Progenitor cell of endocrine pancreas (in vitro differentiated cells): ENCODE measurements around the gene DPYSL5. TPM values are rescaled to one million over a fixed set of nuclear protein-coding genes. Genes with fewer than 3 reads are reported as not detected.
A peak's percentile ranks its signal among the peaks of the same experiment; 100 is the strongest.
"Not testable (repeated sequence)": the region's sequence is repeated elsewhere in the genome, so short reads cannot be mapped to it uniquely, and the experiment has no call there.

Experiments used
- DNase-seq: peaks from one replicate; pipeline ENCODE4 v3.0.0; 2021; ENCODE audit warnings: low spot score; ENCODE audit not compliant: unreplicated experiment
- H3K27ac Mint-ChIP-seq: 2 replicates; pipeline ENCODE4 v1.8.0; 2021; ENCODE audit warnings: mild to moderate bottlenecking, moderate library complexity, mixed read lengths
- H3K27me3 Mint-ChIP-seq: 2 replicates; pipeline ENCODE4 v1.8.0; 2021; ENCODE audit warnings: mixed read lengths
- H3K36me3 Mint-ChIP-seq: 2 replicates; pipeline ENCODE4 v1.8.0; 2022; ENCODE audit warnings: mixed read lengths; ENCODE audit not compliant: insufficient read depth
- H3K4me1 Mint-ChIP-seq: 2 replicates; pipeline ENCODE4 v1.8.0; 2021; ENCODE audit warnings: low read depth, mixed read lengths
- H3K4me3 Mint-ChIP-seq: 2 replicates; pipeline ENCODE4 v1.8.0; 2021; ENCODE audit warnings: low read depth, mild to moderate bottlenecking, moderate library complexity, mixed read lengths
- H3K9me3 Mint-ChIP-seq: 2 replicates; pipeline ENCODE4 v1.8.0; 2021; ENCODE audit warnings: low read depth, mixed read lengths
- total RNA-seq: library from RNA; stranded (reverse); gene quantifications from 2 replicates; pipeline ENCODE4 v1.2.1, GENCODE V29; 2021
- TF ChIP-seq, protein P1 (sequence below): fragments of 200-600 bp; sonication (generic); IDR thresholded peaks from one replicate; pipeline ENCODE4 v1.5.0; 2021; ENCODE audit warnings: antibody characterized with exemption, mild to moderate bottlenecking; ENCODE audit not compliant: unreplicated experiment

DPYSL5 gene
- total RNA-seq, 1 donor from 2014 or later, result 75.0 TPM

DNA sequence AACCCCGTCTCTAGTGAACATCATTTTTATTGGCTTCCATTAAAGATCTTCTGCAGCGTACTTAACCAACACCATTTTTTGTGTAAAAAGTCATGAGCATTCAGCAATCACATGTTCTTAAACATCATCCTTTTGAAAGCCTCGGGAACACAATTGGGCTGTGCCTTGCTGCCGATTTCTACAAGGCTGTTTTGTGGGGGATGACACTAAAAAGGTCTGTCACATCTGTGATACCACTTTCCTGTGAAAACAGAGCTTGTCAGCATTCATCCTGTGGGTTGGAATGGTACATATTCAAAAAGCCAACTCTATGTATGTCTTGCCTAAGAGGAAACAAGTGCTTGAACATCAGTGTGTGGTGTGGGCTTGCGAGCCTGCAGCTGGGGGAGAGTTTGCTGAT is 73.4 kb downstream of the DPYSL5 start:
- H3K9me3 Mint-ChIP-seq, result no peaks in the 10 kb centered on the region
- DNase-seq, result no peak
- no peaks in the 10 kb centered on the region for H3K27me3 Mint-ChIP-seq
- no peak overlapping the region for H3K27ac Mint-ChIP-seq
- H3K36me3 Mint-ChIP-seq, result peaks cover 1% of the 10 kb centered on the region
- H3K4me3 Mint-ChIP-seq, result no peak overlapping the region
- TF ChIP-seq, protein P1, sequence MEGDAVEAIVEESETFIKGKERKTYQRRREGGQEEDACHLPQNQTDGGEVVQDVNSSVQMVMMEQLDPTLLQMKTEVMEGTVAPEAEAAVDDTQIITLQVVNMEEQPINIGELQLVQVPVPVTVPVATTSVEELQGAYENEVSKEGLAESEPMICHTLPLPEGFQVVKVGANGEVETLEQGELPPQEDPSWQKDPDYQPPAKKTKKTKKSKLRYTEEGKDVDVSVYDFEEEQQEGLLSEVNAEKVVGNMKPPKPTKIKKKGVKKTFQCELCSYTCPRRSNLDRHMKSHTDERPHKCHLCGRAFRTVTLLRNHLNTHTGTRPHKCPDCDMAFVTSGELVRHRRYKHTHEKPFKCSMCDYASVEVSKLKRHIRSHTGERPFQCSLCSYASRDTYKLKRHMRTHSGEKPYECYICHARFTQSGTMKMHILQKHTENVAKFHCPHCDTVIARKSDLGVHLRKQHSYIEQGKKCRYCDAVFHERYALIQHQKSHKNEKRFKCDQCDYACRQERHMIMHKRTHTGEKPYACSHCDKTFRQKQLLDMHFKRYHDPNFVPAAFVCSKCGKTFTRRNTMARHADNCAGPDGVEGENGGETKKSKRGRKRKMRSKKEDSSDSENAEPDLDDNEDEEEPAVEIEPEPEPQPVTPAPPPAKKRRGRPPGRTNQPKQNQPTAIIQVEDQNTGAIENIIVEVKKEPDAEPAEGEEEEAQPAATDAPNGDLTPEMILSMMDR, result no peak
- peaks cover 12% of the 10 kb centered on the region for H3K4me1 Mint-ChIP-seq

DNA sequence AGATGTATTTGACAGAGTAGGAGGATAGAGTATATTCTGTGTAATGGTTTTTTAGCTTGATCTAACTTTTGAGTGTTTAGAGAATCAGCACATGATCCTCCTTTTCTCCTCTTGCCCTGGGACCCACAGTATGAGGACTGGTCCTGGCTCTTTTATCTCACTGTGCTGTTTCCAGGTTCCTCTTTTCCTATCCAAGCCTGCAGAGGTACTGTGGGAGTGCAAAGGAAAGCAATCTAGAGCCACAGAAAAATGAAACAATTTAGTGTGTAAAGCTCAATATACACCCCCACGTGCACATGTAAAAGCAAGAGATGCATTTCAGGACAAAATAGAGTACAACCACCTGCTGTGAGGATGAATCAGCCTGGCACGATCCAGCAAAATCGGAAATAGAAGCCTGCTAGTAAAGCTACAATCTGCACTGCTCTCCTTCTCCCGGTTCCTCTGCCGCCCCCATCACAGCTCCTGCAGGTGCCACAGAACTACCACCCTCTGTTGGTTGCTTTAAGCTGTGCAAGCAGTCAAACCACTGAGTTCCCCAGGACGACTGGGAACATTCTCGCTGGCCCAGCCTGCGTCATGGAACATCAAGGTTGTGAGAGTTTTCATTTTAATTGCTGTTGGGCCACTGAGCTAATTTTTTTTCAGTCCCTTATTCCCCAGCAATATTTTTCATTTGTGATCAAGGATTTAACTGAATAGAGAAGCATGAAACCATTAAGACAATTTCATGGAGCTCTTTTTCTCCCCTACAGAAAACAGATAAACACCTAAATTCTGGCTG is 74.7 kb downstream of the DPYSL5 start:
- peaks cover 1% of the 10 kb centered on the region for H3K36me3 Mint-ChIP-seq

DNA sequence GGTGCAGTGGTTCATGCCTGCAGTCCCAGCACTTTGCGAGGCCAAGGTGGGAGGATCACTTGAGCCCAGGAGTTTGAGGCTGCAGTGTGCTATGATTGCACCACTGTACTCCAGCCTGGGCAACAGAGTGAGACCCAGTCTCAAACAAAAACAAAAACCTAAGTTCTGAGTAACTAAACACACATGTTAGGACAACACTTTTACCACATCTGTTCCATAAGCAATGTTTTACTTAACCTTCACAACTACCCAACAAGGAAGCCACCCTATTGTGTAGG is 75.2 kb downstream of the DPYSL5 start:
- not testable (repeated sequence) for H3K27me3 Mint-ChIP-seq, H3K4me3 Mint-ChIP-seq, H3K36me3 Mint-ChIP-seq, H3K9me3 Mint-ChIP-seq, DNase-seq
- Mint-ChIP-seq H3K4me1 (peaks cover 12% of the 10 kb centered on the region), H3K27ac (peak overlapping the region; percentile 76)

More for the DNA sequence above, 74.7 kb downstream of the DPYSL5 start:
- TF ChIP-seq, protein P1, result peak; percentile 69
- peak; percentile 25 for DNase-seq
- no peaks in the 10 kb centered on the region for H3K27me3 Mint-ChIP-seq
- H3K4me1 Mint-ChIP-seq, result peaks cover 12% of the 10 kb centered on the region
- no peaks in the 10 kb centered on the region for H3K9me3 Mint-ChIP-seq
- H3K4me3 Mint-ChIP-seq, result no peak overlapping the region
- H3K27ac Mint-ChIP-seq, result peak overlapping the region; percentile 76

DNA sequence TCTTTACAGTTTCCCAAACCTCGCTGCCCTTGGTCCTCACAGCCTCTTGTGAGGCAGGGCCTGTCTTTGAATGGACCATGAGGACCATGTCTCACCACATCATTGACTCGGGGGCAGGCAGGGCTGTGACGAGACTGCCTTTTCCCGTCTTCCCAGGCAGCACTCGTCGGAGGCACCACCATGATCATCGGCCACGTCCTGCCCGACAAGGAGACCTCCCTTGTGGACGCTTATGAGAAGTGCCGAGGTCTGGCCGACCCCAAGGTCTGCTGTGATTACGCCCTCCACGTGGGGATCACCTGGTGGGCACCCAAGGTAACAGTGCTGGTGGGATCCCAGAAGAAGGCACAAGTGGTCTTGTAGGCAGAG is 76.8 kb downstream of the DPYSL5 start:
- peaks cover 5% of the 10 kb centered on the region for H3K36me3 Mint-ChIP-seq
- H3K4me3 Mint-ChIP-seq, result no peak overlapping the region
- no peaks in the 10 kb centered on the region for H3K27me3 Mint-ChIP-seq
- H3K4me1 Mint-ChIP-seq, result peaks cover 12% of the 10 kb centered on the region
- TF ChIP-seq, protein P1, result no peak
- H3K27ac Mint-ChIP-seq, result peak overlapping the region; percentile 91
- no peak for DNase-seq
- no peaks in the 10 kb centered on the region for H3K9me3 Mint-ChIP-seq

DNA sequence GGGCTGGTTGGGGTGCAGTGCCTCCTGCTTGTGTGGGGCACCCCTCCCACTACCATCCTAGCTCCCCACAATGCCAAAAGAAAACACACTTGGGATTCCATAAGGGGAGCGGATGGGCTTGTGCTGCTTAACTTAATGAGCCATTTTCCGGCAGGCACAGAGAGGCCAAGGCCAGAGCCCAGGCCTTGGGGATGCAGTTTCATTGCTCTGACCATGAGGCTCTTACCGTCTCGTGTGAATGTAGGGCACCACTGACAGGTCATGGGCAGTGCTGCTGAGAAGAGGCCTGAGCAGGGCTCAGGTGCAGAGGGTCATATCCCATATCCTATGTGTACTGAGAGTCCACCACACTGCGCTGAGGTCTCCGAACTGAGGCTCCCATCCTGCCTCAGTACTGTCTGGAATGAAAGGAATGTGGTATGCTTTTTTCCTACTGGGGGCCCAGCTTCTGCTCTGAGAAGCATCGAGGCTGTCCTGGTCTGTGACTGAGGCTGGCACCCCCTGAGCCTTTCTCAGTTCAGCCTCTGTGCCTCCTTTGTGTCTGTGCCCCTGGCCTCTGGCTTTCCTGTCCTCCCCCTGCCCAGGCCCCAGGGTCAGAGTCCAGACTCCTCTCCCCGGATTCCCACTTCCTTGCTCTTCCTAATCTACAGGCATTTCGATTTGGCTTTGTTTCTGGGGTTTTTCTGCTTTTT is 77.3 kb downstream of the DPYSL5 start:
- H3K4me3 Mint-ChIP-seq, result no peak overlapping the region
- DNase-seq, result no peak
- peaks cover 6% of the 10 kb centered on the region for H3K36me3 Mint-ChIP-seq
- peaks cover 12% of the 10 kb centered on the region for H3K4me1 Mint-ChIP-seq
- TF ChIP-seq, protein P1, result no peak
- H3K27me3 Mint-ChIP-seq, result no peaks in the 10 kb centered on the region
- H3K27ac Mint-ChIP-seq, result peak overlapping the region; percentile 91
- H3K9me3 Mint-ChIP-seq, result no peaks in the 10 kb centered on the region

DNA sequence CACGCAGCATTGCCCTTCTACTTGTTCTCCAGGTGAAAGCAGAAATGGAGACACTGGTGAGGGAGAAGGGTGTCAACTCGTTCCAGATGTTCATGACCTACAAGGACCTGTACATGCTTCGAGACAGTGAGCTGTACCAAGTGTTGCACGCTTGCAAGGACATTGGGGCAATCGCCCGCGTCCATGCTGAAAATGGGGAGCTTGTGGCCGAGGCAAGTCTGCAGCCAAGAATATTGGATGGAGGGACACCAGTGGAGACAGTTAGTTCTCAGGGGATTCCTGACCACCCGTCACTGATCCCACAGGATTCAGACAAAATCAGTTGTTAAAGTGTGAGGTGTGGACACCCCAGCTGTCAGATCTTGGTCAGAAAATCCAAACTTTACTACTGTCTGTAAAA is 79.3 kb downstream of the DPYSL5 start:
- DNase-seq, result no peak
- H3K4me1 Mint-ChIP-seq, result peaks cover 12% of the 10 kb centered on the region
- no peak overlapping the region for H3K27ac Mint-ChIP-seq
- H3K9me3 Mint-ChIP-seq, result no peaks in the 10 kb centered on the region
- no peak overlapping the region for H3K4me3 Mint-ChIP-seq
- H3K36me3 Mint-ChIP-seq, result peaks cover 7% of the 10 kb centered on the region
- TF ChIP-seq, protein P1, result no peak
- H3K27me3 Mint-ChIP-seq, result no peaks in the 10 kb centered on the region
